DND-41 (cell line): ENCODE results near the gene PCSK4.

Experiments used
- ATAC-seq: fragments of 200-7000 bp; cut with Tn5 transposase; 3 replicates; pipeline ENCODE4 v1.9.1; 2021; ENCODE audit warnings: low read depth; ENCODE audit not compliant: insufficient read depth
- DNase-seq: peaks from one replicate; pipeline ENCODE4 v3.0.0-alpha.2; 2020
- H2AFZ ChIP-seq: 2 replicates; pipeline ENCODE4 v1.6.0; 2012; ENCODE audit warnings: low read depth, low read length
- H3K27ac ChIP-seq: 2 replicates; pipeline ENCODE4 v1.5.1; 2012; ENCODE audit warnings: low read length, inconsistent platforms
- H3K27me3 ChIP-seq: fragments of 200-600 bp; sonication (generic); 2 replicates; pipeline ENCODE4 v1.6.0; 2012; ENCODE audit warnings: low read length, mild to moderate bottlenecking, inconsistent platforms; ENCODE audit not compliant: insufficient read depth, poor library complexity
- H3K36me3 ChIP-seq: 2 replicates; pipeline ENCODE4 v1.5.1; 2012; ENCODE audit warnings: low read length, inconsistent platforms; ENCODE audit not compliant: insufficient read depth
- H3K4me1 ChIP-seq: 2 replicates; pipeline ENCODE4 v1.5.1; 2012; ENCODE audit warnings: mild to moderate bottlenecking, low read length; ENCODE audit not compliant: insufficient read depth
- H3K4me2 ChIP-seq: 2 replicates; pipeline ENCODE4 v1.6.0; 2012; ENCODE audit warnings: mild to moderate bottlenecking, moderate library complexity, low read length, inconsistent platforms; ENCODE audit not compliant: insufficient read depth
- H3K4me3 ChIP-seq, 2 experiments: fragments of 200-600 bp in 1 of 2; shearing (Covaris generic) in 1 of 2; 2 replicates each; pipeline ENCODE4 v1.5.1; 2012 to 2016; ENCODE audit warnings: inconsistent platforms in 2 of 2, low read length in 2 of 2, mild to moderate bottlenecking in 2 of 2, low read depth in 1 of 2, moderate library complexity in 1 of 2
- H3K79me2 ChIP-seq: 2 replicates; pipeline ENCODE4 v1.6.0; 2012; ENCODE audit warnings: low read length, inconsistent platforms; ENCODE audit not compliant: insufficient read depth
- H3K9ac ChIP-seq: 2 replicates; pipeline ENCODE4 v1.6.0; 2012; ENCODE audit warnings: low read depth, mild to moderate bottlenecking, inconsistent platforms, low read length, moderate library complexity
- H3K9me3 ChIP-seq: 2 replicates; pipeline ENCODE4 v1.5.1; 2012; ENCODE audit warnings: low read length, moderate library complexity, mild to moderate bottlenecking, inconsistent platforms; ENCODE audit not compliant: insufficient read depth, severe bottlenecking
- H4K20me1 ChIP-seq: 2 replicates; pipeline ENCODE4 v1.6.0; 2012; ENCODE audit warnings: low read length; ENCODE audit not compliant: insufficient read depth
- EZH2 ChIP-seq: IDR thresholded peaks from 3 replicates; pipeline ENCODE4 v1.6.1; 2012; ENCODE audit warnings: borderline replicate concordance, low read depth, mild to moderate bottlenecking, moderate library complexity, low read length, inconsistent platforms; ENCODE audit not compliant: severe bottlenecking
- TF ChIP-seq, protein P1 (sequence below): IDR thresholded peaks from 2 replicates; pipeline ENCODE4 v1.5.1; 2012; ENCODE audit warnings: borderline replicate concordance, low read length, moderate library complexity, mild to moderate bottlenecking; ENCODE audit not compliant: poor library complexity, severe bottlenecking; ENCODE audit errors: extremely low read depth

The PCSK4 gene

DNA sequence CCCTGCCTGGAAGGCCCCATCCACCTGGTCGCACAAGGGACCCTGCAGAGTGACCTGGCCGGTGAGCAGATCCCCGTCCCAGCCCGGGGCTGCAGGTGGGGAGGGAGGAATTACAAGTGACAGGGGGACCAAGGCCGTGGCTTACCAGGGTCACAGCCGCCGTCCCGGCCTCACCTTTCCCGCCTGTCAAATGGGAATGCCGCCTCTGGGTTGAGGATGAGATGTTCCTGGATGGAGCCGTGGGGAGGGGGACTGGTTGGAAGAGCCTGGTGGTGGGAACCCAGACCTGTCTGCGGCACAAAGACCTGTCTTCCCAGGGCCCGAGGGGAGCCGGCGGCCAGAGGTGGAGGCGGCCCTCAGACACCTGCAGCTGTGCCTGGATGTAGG is 39.3 kb upstream of the PCSK4 start:
- no peaks in the 10 kb centered on the region for H3K9me3 ChIP-seq
- H3K27me3 ChIP-seq = no peaks in the 10 kb centered on the region
- no peak overlapping the region for H3K27ac ChIP-seq
- H3K4me3 ChIP-seq = no peak overlapping the region
- H3K9ac ChIP-seq = no peak overlapping the region
- DNase-seq (no peak), ATAC-seq (no peak)
- H2AFZ ChIP-seq = no peak overlapping the region
- TF ChIP-seq, protein P1, sequence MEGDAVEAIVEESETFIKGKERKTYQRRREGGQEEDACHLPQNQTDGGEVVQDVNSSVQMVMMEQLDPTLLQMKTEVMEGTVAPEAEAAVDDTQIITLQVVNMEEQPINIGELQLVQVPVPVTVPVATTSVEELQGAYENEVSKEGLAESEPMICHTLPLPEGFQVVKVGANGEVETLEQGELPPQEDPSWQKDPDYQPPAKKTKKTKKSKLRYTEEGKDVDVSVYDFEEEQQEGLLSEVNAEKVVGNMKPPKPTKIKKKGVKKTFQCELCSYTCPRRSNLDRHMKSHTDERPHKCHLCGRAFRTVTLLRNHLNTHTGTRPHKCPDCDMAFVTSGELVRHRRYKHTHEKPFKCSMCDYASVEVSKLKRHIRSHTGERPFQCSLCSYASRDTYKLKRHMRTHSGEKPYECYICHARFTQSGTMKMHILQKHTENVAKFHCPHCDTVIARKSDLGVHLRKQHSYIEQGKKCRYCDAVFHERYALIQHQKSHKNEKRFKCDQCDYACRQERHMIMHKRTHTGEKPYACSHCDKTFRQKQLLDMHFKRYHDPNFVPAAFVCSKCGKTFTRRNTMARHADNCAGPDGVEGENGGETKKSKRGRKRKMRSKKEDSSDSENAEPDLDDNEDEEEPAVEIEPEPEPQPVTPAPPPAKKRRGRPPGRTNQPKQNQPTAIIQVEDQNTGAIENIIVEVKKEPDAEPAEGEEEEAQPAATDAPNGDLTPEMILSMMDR = no peak
- no peak for TF ChIP-seq EZH2
- H3K4me2 ChIP-seq = no peak overlapping the region
- H4K20me1 ChIP-seq = no peaks in the 10 kb centered on the region
- H3K4me1 ChIP-seq = no peaks in the 10 kb centered on the region
- H3K36me3 ChIP-seq = no peaks in the 10 kb centered on the region
- no peaks in the 10 kb centered on the region for H3K79me2 ChIP-seq

DNA sequence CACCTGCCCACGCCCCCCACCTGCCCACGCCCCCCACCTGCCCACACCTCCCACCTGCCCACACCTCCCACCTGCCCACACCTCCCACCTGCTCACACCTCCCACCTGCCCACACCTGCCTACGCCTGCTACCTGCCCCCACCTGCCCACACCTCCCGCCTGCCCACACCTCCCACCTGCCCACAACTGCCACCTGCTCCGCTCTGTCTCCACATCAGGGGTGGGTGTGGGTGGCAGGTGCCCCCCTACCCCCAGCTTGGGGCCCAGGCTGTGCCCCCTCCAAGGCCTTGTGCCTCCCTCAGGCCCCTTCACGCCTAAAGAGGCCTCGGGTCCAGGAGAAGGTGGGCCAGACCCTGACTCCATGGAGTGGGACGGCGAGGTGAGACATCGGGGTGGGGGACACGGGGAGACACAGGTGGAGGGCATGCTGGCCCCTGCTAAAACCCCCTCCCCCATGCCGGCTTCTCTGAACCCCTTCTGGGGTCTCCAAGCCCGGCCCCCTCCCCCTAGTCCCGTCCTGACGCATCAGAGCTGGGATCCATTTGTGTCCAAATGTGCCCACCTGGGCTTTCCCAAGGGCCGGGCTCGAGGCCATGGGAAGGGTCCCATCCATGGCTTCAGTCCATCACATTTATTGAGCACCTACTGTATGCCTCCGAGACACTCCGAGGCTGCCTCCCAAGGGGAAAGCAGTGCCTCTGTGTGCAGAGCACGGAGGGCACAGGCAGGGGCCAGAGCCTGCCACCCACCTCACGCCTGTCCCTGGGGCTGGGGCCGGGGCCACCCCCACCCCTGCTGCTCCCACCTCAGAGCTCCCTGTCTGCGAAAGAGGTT is 38.7 kb upstream of the PCSK4 start:
- Histone ChIP-seq H3K9me3 (no peaks in the 10 kb centered on the region), H4K20me1 (no peaks in the 10 kb centered on the region), H3K27me3 (no peaks in the 10 kb centered on the region), H3K79me2 (no peaks in the 10 kb centered on the region), H3K4me1 (no peaks in the 10 kb centered on the region), H3K4me2 (no peak overlapping the region), H3K27ac (no peak overlapping the region), H3K36me3 (no peaks in the 10 kb centered on the region), H2AFZ (no peak overlapping the region), H3K9ac (no peak overlapping the region), H3K4me3 (no peak overlapping the region)
- no peak for DNase-seq
- TF ChIP-seq, protein P1 = no peak
- no peak for TF ChIP-seq EZH2
- ATAC-seq = no peak

DNA sequence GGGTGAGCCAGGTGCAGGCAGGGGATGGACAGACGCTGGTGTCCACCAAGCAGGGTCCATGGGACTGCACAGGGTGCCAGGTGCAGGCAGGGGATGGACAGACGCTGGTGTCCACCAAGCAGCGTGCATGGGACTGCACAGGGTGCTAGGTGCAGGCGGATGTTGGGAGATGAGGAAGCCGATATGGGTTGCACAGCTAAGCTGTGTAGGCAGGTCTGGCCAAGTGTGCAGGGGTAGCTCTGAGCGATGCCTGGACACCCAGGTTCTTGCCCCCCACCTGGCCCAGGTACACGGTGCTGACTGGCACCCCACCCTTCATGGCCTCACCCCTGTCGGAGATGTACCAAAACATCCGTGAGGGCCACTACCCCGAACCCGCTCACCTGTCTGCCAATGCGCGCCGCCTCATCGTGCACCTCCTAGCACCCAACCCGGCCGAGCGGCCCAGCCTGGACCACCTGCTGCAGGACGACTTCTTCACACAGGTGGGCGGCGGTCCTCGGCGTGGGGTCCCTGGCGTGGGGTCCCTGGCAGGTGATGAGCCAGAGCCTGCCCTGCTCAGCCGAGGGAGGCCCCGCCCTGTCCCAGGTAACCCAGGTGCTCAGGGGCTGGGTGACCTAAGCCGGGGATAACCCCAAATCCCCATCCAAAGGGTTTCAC is 37.6 kb upstream of the PCSK4 start:
- no peaks in the 10 kb centered on the region for H3K4me1 ChIP-seq
- no peak overlapping the region for H3K4me3 ChIP-seq
- no peak for ATAC-seq
- TF ChIP-seq, protein P1 = no peak
- no peak for TF ChIP-seq EZH2
- no peaks in the 10 kb centered on the region for H3K9me3 ChIP-seq
- H3K9ac ChIP-seq = no peak overlapping the region
- H2AFZ ChIP-seq = no peak overlapping the region
- no peaks in the 10 kb centered on the region for H3K36me3 ChIP-seq
- no peaks in the 10 kb centered on the region for H4K20me1 ChIP-seq
- DNase-seq = no peak
- H3K79me2 ChIP-seq = no peaks in the 10 kb centered on the region
- no peaks in the 10 kb centered on the region for H3K27me3 ChIP-seq
- no peak overlapping the region for H3K4me2 ChIP-seq
- no peak overlapping the region for H3K27ac ChIP-seq
